GM12891 (cell line): ENCODE measurements around the gene ID2.

Experiments
- PAX5 ChIP-seq: IDR thresholded peaks from 2 replicates; pipeline ENCODE4 v1.6.1; 2011; ENCODE audit warnings: low read length, moderate library complexity, mild to moderate bottlenecking; ENCODE audit not compliant: insufficient read depth, severe bottlenecking
- POLR2A ChIP-seq: IDR thresholded peaks from 2 replicates; pipeline ENCODE4 v1.6.1; 2011; ENCODE audit warnings: low read depth, low read length, control low read depth
- POLR2AphosphoS5 ChIP-seq: IDR thresholded peaks from 2 replicates; pipeline ENCODE4 v1.6.1; 2011; ENCODE audit warnings: low read depth, low read length, control low read depth
- SPI1 ChIP-seq: IDR thresholded peaks from 2 replicates; pipeline ENCODE4 v1.6.1; 2011; ENCODE audit warnings: low read depth, low read length, control low read depth
- TAF1 ChIP-seq: IDR thresholded peaks from 2 replicates; pipeline ENCODE4 v1.6.1; 2011; ENCODE audit warnings: low read depth, low read length, control low read depth

- TF ChIP-seq POLR2A (no peak), TAF1 (no peak), POLR2AphosphoS5 (no peak), SPI1 (no peak), PAX5 (no peak)
These were observed 19.5 kb upstream of the ID2 start for GRCh38 chr2:8662239-8662879.
